Ureter (tissue), 1 donor: ENCODE results near the gene PCSK5. TPM values are rescaled to one million over a fixed set of nuclear protein-coding genes. Genes with fewer than 3 reads are reported as not detected.

Source experiments
- DNase-seq: peaks from one replicate; pipeline ENCODE4 v3.0.0-alpha.2; 2020; ENCODE audit warnings: low spot score
- total RNA-seq: library from RNA; stranded (reverse); gene quantifications from one replicate; pipeline ENCODE4 v1.2.4, GENCODE V29; 2023
- donor health status: DM: yes; HTN: yes; CAD: no.

The PCSK5 gene
- total RNA-seq, 1 donor from 2014 or later: 13.8 TPM

DNA sequence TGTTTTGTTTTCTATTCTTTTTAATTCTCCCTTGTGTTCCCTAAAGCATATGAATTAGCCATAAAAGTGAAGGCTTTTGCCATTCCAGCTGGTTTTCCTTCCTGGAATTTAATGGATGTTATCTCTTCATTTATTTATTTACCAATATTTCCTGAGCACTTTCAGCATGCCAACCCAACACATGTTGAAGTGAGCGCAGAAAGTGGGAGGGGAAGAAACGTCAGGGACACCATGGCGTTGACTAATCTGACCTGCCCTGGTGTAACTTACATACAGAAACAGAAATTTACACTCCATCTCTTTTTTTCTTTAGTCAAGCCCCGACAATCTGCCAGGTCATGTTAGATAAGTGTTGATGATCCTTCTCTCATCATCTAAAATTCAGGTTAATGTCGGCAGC lies 247.5 kb downstream of the PCSK5 start:
- DNase-seq: no peak

GRCh38 chr9:76138360-76138759 lies 247.9 kb downstream of the PCSK5 start:
- DNase-seq: no peak

DNA sequence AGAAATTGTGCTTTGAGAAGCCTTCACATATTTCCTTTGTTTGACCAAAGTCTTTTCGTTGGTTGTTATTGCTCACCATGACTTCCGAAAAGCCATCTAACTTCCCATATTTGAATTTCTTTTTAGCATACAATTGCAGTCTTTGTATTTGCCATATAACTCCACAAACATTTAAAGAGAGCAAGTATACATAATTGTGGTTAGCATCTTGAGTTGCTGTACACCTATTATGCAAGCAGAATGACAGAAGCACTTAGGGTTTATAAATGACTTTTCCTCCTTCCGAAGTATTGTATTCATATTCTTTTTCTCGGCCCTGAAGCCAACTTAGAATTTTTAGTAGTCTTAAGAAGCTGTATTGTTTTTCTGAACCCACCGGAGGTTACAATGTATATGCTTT lies 253.4 kb downstream of the PCSK5 start:
- no peak for DNase-seq

- no peak for DNase-seq
Measured at GRCh38 chr9:76150013-76150412, 259.5 kb downstream of the PCSK5 start.

GRCh38 chr9:76151267-76151666 lies 260.8 kb downstream of the PCSK5 start:
- DNase-seq: no peak

GRCh38 chr9:76153339-76153738 lies 262.9 kb downstream of the PCSK5 start:
- DNase-seq: no peak

- DNase-seq: no peak
Measured at GRCh38 chr9:76153902-76154629, 263.6 kb downstream of the PCSK5 start.

GRCh38 chr9:76155361-76155760 lies 264.9 kb downstream of the PCSK5 start:
- DNase-seq: no peak

GRCh38 chr9:76158713-76159112 lies 268.2 kb downstream of the PCSK5 start:
- DNase-seq: no peak

GRCh38 chr9:76159293-76159926 lies 268.9 kb downstream of the PCSK5 start:
- DNase-seq: no peak

DNA sequence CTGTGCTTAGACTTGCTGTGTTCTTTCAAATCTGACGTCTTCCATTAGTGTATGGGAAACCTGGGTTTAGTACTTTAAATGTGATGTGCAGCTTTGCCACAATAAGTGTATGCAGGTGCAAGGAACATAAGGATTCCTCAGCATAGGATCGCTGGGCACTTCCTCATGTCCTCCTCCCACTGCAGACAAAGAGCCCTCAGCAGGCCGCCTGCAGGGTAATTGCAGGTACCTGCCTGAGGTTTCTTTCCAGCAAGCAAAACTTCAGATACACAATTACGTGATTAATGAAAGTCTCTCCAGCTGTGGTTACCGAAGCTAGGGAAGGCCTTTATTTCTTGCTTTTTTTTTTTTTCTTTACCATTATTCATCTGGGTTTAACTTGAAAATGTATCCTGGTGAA lies 270.6 kb downstream of the PCSK5 start:
- DNase-seq: no peak

DNA sequence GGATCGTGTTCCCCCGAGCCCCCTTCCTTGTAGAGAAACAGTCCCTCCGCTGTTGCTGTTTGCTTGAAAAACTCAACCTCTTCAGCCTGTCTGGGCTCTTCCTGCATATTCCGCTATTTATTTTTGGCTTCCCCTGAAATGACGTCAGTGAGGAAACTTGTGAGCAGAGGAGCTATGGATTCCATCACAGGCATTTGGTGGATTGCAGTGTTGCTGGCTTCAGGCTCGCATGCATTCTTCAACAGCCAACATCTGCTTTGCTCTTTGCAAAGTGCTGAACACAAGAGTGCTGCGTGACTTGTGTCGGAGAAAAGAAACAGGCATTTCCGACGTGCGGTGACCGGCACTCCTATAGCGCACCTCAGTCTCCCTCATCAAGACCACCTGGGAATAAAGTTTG lies 271.1 kb downstream of the PCSK5 start:
- no peak for DNase-seq

DNA sequence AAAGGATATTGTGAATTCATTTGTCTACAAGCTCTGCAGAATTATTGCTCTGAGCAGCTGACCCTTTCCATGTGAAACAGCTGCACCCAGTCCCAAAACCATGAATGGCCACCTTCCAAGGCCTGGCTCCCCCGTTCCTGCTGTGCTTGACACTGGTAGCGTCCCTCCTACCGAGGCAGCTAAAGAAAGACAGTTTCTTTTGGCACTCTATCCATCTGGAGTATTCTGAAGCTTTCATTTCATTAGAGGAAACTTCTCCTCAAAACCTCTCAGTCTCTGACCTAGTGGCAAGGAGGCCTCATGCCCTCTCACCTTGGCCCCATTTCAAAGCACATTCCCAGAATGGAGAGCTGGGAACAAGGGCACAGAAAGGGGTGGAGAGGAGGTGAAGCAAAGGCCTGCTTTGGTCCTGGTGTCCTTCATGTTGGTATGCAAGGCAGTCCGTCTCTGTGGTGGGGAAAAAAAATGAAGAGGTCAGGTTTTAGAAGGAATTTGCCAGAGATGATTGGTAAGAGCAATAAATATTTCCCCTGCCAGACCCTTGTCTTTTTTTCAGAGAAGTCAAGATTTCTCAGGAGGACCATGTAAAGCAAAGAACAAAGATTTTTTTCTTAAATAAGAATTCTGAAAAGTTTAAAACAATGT lies 271.7 kb downstream of the PCSK5 start:
- DNase-seq: no peak

DNA sequence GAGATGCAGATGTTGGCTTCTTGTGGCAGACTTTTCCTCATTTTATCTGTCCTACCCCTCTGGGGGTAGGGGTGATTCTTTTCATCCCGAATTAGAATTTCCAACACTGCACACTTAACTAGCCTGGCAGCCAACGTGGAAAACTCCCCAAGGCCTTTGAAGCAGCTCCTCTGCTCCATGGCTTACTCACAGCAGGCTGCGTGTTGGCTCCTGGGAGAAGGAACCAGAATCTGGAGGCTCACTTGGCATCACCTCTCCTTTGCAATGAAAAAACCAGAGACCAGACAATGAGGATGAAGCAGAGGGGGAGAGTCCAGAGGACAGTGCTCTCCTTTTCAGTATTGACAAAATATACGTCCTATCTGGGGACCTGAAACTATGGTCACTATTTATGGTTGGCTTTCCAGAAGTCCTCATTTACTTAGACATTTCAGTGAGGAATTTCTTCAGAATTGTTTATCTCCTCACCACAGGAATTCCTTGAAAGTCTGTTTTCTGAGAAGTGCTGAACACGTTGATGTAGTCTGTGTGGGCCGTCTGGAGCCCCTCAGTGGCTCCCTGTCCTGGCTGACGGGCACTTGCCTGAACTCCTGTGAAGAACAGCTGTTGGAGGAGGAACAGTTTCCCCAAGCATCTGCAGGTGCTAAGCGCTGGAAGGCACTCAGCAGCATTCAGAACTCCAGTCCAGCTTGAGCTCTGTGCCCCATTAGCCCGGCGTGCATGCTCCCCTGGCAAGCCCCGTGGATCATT lies 272.5 kb downstream of the PCSK5 start:
- no peak for DNase-seq

GRCh38 chr9:76166526-76166925 lies 276.1 kb downstream of the PCSK5 start:
- no peak for DNase-seq

GRCh38 chr9:76176171-76176570 lies 285.7 kb downstream of the PCSK5 start:
- no peak for DNase-seq

GRCh38 chr9:76177931-76178330 lies 287.5 kb downstream of the PCSK5 start:
- DNase-seq: no peak

DNA sequence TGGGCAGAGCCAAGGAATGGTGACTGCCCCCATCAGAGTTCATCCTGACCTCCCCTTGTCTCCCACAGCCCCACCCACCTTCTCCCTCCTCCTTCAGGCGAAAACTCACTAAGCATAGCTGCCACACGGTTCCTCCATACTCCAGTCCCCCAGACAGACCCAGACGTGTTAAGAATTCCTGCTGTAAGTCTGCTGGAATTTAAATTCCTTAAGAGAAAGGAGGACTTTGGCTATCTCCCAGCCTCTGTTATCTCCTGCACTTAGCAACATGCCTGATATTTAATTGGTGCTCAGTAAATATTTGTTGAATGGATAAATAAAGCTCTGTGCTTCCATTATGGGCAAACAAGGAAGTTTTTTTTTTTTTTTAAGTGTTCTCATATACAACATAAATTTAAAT lies 290.1 kb downstream of the PCSK5 start:
- DNase-seq: no peak

DNA sequence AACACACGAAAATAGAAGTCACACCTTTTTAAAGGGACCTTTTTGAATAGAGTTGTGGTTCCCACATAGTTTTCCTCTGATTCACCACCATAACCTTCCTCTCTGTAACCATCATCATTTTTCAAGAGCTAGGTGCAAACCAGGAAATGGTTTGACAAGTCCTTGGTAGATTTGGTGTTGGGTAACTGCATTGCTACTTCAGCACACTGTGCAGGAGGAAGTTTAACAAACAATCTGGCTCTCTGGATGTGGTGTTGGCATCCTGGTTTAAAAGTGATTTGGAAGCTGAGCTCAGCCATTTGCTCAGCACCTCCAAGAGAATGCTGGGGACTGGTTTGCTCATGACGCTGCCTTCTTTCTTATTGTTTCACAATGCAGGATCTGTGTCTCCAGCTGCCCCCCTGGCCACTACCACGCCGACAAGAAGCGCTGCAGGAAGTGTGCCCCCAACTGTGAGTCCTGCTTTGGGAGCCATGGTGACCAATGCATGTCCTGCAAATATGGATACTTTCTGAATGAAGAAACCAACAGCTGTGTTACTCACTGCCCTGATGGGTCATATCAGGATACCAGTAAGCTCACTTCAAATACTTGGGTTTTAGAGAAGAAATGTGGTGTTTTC lies 290.7 kb downstream of the PCSK5 start:
- DNase-seq: no peak

DNA sequence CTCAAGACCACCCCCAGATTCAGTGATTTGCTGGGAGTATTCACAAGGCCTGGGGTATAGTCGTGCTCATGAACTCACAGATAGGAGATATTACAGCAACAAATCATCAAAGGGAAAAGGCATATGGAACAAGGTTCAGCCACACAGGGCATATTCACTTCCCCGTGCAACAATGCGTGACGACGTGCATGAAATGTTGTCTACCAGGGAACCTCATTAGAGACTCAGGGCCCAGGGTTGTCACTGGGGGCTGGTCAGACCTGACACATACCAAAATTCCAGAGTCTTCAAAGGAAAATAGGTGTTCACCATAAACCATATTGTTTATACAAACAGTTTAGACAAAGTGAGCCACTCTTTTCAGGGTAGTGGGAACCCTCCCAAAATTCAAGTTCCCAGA lies 291.3 kb downstream of the PCSK5 start:
- DNase-seq: no peak

GRCh38 chr9:76185432-76185831 lies 295.0 kb downstream of the PCSK5 start:
- DNase-seq: no peak

- DNase-seq: no peak
Measured at GRCh38 chr9:76188286-76188685, 297.8 kb downstream of the PCSK5 start.
